ENCODE data around the gene PCNA. TPM values are rescaled to one million over a fixed set of nuclear protein-coding genes. Genes with fewer than 3 reads are reported as not detected.

PCNA gene
- total RNA-seq, 2 donors from 2014 or later = 37.0 to 75.4 TPM

Small RNAs within 50 kb of the gene (small RNA-seq; reads per million reads assigned to genes)
- gene RF00019 (0 reads per million in 2 donors), gene RF00568 (0 reads per million in 2 donors), gene RNA5SP474 (0.19 to 0.20 reads per million in 2 donors)

Other genes starting within 250 kb of the PCNA start
- 10 to 100 TPM; 21.0 to 39.1 TPM for gene SLC23A2, start 118.4 kb downstream of the PCNA start, total RNA-seq
- 100 to 1,000 TPM; 102 to 187 TPM for gene TMEM230, start 6.9 kb downstream of the PCNA start, total RNA-seq
- 10 to 100 TPM; 26.2 to 61.8 TPM for gene CDS2, start 7.0 kb upstream of the PCNA start, total RNA-seq
- gene PROKR2, start 197.0 kb upstream of the PCNA start, total RNA-seq = not detected

All from prostate gland (tissue), 2 donors.